Activated CD8-positive, alpha-beta T cell treated with anti-CD3 and anti-CD28 coated beads for 36 hours (primary cell): ENCODE results near the gene P2RY12. TPM values are rescaled to one million over a fixed set of nuclear protein-coding genes. Genes with fewer than 3 reads are reported as not detected.

Source experiments
- ATAC-seq: fragments of 200-7000 bp; cut with Tn5 transposase; one replicate; pipeline ENCODE4 v1.10.0; 2021; ENCODE audit warnings: mild to moderate bottlenecking, moderate library complexity
- CTCF ChIA-PET: fragments of 350-600 bp; sonication (Branson Sonifier 250); formaldehyde crosslinking; loops from one replicate; lab custom pipeline; 2021; ENCODE audit warnings: antibody characterized with exemption; lab: Charles Lee
- POLR2A ChIA-PET: fragments of 350-600 bp; sonication (Branson Sonifier 250); formaldehyde crosslinking; loops from one replicate; lab custom pipeline; 2021; ENCODE audit warnings: antibody characterized with exemption; lab: Charles Lee
- DNase-seq: peaks from one replicate; pipeline ENCODE4 v3.0.0-alpha.2; 2020
- H3K27ac Mint-ChIP-seq: one replicate; pipeline ENCODE4 v1.8.0; 2021; ENCODE audit warnings: mild to moderate bottlenecking, mixed read lengths
- H3K27me3 Mint-ChIP-seq: one replicate; pipeline ENCODE4 v1.8.0; 2021; ENCODE audit warnings: mixed read lengths
- H3K36me3 Mint-ChIP-seq: one replicate; pipeline ENCODE4 v1.8.0; 2021; ENCODE audit warnings: low read depth, mixed read lengths
- H3K4me1 Mint-ChIP-seq: one replicate; pipeline ENCODE4 v1.8.0; 2021; ENCODE audit warnings: low read depth, mixed read lengths
- H3K4me3 Mint-ChIP-seq: one replicate; pipeline ENCODE4 v1.8.0; 2021; ENCODE audit warnings: mild to moderate bottlenecking, moderate library complexity, mixed read lengths
- H3K9me3 Mint-ChIP-seq: one replicate; pipeline ENCODE4 v1.8.0; 2021; ENCODE audit warnings: mixed read lengths
- intact Hi-C: fragments of 100-400 bp; cut with micrococcal nuclease; formaldehyde crosslinking; loops from one replicate; pipeline ENCODE4 v1.10.0; 2022
- total RNA-seq, 2 experiments: library from RNA; stranded (reverse); gene quantifications; one replicate each; pipeline ENCODE4 v1.2.3, GENCODE V29; 2021
- TF ChIP-seq, protein P1 (sequence below): fragments of 200-600 bp; IDR thresholded peaks from one replicate; pipeline ENCODE4 v1.8.0; 2022; ENCODE audit warnings: antibody characterized with exemption, mild to moderate bottlenecking

Gene P2RY12
- total RNA-seq, 2 experiments from 2014 or later = not detected

DNA sequence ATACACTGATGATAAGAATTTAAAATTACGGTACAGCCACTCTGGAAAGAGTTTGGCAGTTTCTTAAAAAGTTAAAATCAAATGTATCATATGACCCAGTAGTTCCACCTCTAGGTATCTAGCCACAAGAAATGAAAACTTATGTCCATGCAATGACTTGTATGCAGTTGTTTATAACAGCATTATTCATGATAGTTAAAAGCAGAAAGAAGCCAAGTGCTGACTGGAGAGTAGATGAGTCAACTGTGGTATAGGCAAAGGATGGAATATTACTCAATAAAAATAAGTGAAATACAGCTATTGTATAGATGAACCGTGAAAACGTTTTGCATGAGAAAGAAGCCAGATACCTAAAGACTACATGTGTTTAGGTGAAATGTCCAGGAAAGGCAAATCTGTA is 82.8 kb downstream of the P2RY12 start:
- DNase-seq = no peak
- Mint-ChIP-seq H3K27me3 (peaks cover 10% of the 10 kb centered on the region), H3K27ac (no peak overlapping the region), H3K9me3 (no peaks in the 10 kb centered on the region), H3K4me1 (peaks cover 45% of the 10 kb centered on the region), H3K36me3 (no peaks in the 10 kb centered on the region), H3K4me3 (no peak overlapping the region)
- ChIA-PET CTCF (no interaction called here), POLR2A (interaction anchor here (0.7 kb wide), 1 partner anchor 181 kb away, joined by 3 read pairs; no protein-coding TSS in a partner anchor)
- intact Hi-C loops = no loop called here
- TF ChIP-seq, protein P1, sequence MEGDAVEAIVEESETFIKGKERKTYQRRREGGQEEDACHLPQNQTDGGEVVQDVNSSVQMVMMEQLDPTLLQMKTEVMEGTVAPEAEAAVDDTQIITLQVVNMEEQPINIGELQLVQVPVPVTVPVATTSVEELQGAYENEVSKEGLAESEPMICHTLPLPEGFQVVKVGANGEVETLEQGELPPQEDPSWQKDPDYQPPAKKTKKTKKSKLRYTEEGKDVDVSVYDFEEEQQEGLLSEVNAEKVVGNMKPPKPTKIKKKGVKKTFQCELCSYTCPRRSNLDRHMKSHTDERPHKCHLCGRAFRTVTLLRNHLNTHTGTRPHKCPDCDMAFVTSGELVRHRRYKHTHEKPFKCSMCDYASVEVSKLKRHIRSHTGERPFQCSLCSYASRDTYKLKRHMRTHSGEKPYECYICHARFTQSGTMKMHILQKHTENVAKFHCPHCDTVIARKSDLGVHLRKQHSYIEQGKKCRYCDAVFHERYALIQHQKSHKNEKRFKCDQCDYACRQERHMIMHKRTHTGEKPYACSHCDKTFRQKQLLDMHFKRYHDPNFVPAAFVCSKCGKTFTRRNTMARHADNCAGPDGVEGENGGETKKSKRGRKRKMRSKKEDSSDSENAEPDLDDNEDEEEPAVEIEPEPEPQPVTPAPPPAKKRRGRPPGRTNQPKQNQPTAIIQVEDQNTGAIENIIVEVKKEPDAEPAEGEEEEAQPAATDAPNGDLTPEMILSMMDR = no peak
- ATAC-seq = peak; percentile 16

DNA sequence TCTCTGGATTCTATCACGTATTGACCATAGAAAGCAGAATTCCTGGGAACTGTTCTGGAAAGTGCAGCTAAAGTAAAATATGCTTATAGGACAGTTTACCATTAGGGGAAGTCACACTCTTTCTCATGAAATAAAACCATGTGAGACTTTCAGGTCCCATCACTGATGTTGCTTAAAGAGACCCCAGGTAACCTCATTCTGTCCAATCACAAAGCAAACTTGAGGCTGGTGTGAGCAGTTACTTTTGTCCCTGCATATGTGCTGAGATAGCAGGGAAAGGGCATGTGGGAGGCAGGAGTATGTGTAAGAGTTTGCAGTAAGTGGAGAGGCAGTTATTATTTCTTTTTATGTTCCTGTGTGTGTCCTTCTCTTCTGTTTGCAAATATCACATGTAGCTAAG is 84.0 kb downstream of the P2RY12 start:
- Mint-ChIP-seq H3K36me3 (no peaks in the 10 kb centered on the region), H3K9me3 (no peaks in the 10 kb centered on the region), H3K27ac (no peak overlapping the region), H3K27me3 (peaks cover 10% of the 10 kb centered on the region), H3K4me1 (peaks cover 33% of the 10 kb centered on the region), H3K4me3 (no peak overlapping the region)
- ATAC-seq = no peak
- CTCF ChIA-PET = interaction anchor here (0.6 to 1.2 kb wide), 2 partner anchors 13 to 155 kb away, joined by 3 read pairs; no protein-coding TSS in a partner anchor
- POLR2A ChIA-PET = interaction anchor here (0.6 kb wide), 1 partner anchor 96 kb away, joined by 4 read pairs; no protein-coding TSS in a partner anchor
- DNase-seq = no peak
- intact Hi-C loops = no loop called here
- TF ChIP-seq, protein P1 = no peak

DNA sequence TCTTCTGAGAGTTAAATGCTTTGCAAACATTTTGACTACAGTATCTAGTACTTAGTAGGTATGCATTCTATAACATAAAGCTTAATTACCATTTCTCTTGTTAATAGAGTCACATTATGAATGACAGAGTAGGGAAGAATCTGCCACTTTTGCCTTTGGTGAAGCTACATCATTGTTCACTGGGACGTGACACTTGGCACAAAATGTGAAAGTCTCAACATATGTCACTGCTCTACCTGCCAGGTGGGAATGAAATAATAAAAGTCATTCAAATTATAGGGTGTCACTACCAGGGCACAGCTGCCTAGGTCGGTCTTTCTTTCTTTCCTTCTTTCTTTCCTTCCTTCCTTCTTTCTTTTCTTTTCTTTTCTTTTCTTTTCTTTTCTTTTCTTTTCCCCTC is 85.5 kb downstream of the P2RY12 start:
- no peak overlapping the region for H3K4me3 Mint-ChIP-seq
- intact Hi-C loops = loop anchor here (10.0 kb wide), 1 partner anchor 536 kb away; no protein-coding TSS in a partner anchor
- POLR2A ChIA-PET = no interaction called here
- DNase-seq (no peak), ATAC-seq (no peak)
- peaks cover 21% of the 10 kb centered on the region for H3K4me1 Mint-ChIP-seq
- no peaks in the 10 kb centered on the region for H3K9me3 Mint-ChIP-seq
- H3K27ac Mint-ChIP-seq = no peak overlapping the region
- peaks cover 14% of the 10 kb centered on the region for H3K27me3 Mint-ChIP-seq
- TF ChIP-seq, protein P1 = no peak
- no peaks in the 10 kb centered on the region for H3K36me3 Mint-ChIP-seq
- CTCF ChIA-PET = interaction anchor here (1.1 to 1.8 kb wide), 5 partner anchors 15 to 152 kb away, joined by 3 to 11 read pairs (median 4); no protein-coding TSS in a partner anchor

DNA sequence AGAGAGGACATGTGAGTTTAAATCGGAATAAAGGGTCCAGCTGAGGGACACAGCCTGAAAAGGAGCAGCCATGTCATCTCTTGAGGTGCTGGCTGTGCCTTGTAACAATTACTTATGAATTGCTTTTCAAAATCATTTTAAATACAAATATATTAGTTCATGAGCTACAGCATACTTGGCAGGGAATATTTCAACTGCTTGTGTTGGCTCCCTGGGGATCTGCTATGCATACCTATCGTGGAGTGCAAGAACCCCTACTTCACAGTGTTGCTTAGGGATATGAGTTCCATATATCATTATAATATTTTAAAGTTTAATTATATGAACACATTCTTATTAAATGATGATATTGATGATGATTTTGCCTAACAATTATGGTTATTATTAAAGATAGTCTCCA is 87.1 kb downstream of the P2RY12 start:
- no peaks in the 10 kb centered on the region for H3K9me3 Mint-ChIP-seq
- no peak overlapping the region for H3K4me3 Mint-ChIP-seq
- intact Hi-C loops = loop anchor here (10.0 kb wide), 1 partner anchor 537 kb away; no protein-coding TSS in a partner anchor
- ATAC-seq = no peak
- DNase-seq = no peak
- H3K36me3 Mint-ChIP-seq = no peaks in the 10 kb centered on the region
- CTCF ChIA-PET = interaction anchor here (1.4 kb wide), 1 partner anchor 69 kb away, joined by 3 read pairs; no protein-coding TSS in a partner anchor
- POLR2A ChIA-PET = no interaction called here
- H3K4me1 Mint-ChIP-seq = peaks cover 9% of the 10 kb centered on the region
- TF ChIP-seq, protein P1 = no peak
- peaks cover 13% of the 10 kb centered on the region for H3K27me3 Mint-ChIP-seq
- H3K27ac Mint-ChIP-seq = no peak overlapping the region

DNA sequence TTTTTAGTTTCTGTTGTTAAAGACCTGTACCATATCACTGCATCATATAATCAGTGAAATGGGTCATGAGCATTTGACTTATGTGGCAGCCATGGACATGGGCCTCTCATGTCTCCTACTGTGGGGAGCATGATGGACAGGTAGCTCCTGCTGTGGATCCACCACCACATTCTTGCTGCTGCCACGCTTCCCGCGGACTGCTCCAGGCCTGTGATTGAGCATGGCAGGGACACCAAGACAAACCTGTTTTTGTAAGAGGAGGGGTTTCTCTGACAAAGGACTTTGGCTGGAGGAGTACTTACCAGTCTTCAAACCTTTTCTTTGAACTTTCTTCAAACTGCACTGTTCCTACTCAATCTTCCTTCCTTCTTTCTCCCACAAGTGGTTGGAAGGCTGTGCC is 88.3 kb downstream of the P2RY12 start:
- no peak overlapping the region for H3K4me3 Mint-ChIP-seq
- no peaks in the 10 kb centered on the region for H3K9me3 Mint-ChIP-seq
- no peaks in the 10 kb centered on the region for H3K36me3 Mint-ChIP-seq
- no peak overlapping the region for H3K27ac Mint-ChIP-seq
- peaks cover 13% of the 10 kb centered on the region for H3K27me3 Mint-ChIP-seq
- ATAC-seq (no peak), DNase-seq (no peak)
- ChIA-PET POLR2A (no interaction called here), CTCF (no interaction called here)
- intact Hi-C loops = loop anchor here (10.0 kb wide), 1 partner anchor 539 kb away; no protein-coding TSS in a partner anchor
- TF ChIP-seq, protein P1 = no peak
- peaks cover 3% of the 10 kb centered on the region for H3K4me1 Mint-ChIP-seq
